ENCODE results near the gene IKZF4. TPM values are rescaled to one million over a fixed set of nuclear protein-coding genes. Genes with fewer than 3 reads are reported as not detected.
"Not testable (repeated sequence)": the region's sequence is repeated elsewhere in the genome, so short reads cannot be mapped to it uniquely, and the experiment has no call there.

IKZF4 gene
- polyA plus RNA-seq, 1 experiment = 2.9 TPM

DNA sequence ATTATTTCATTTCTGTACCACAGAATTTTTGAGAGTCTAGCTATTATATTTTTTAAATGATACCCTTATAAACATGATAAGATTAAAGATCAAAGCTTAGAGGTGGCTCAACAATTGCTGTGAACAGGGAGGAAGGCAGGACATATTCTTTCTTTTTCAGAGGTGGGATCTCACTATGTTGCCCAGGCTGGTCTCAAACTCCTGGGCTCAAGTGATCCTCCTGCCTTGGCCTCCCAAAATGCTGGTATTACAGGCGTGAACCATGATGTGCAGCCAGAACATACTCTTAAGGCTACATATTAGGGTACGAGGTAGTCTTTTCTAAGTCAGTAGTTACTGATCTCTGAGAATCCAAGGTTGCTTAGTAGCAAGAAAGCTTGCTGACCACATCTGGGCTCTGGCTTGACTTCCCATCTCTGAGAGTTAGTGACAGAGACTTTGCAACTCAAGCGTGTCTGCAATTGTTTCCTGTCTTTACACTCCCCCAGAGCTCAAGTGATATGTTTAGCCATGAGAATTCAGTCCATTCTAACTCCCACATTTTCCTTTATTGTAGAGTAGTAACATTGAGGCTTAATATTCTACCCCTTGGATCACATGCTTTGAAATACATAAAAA is 38.4 kb upstream of the IKZF4 start:
- no peak overlapping the region for H3K4me3 ChIP-seq (ENCODE audit: low read depth, low read length)
- no peak for DNase-seq (ENCODE audit: low read depth)
- ChIA-PET POLR2A (no interaction called here), CTCF (interaction anchor here (0.6 to 5.3 kb wide), 3 partner anchors 14 to 655 kb away, joined by 3 to 52 read pairs (median 4); partner anchors contain the start of gene SUOX)
- peaks cover 9% of the 10 kb centered on the region for H3K36me3 ChIP-seq (ENCODE audit: control insufficient read depth, insufficient read depth, low read length)
- TF ChIP-seq, protein P1, sequence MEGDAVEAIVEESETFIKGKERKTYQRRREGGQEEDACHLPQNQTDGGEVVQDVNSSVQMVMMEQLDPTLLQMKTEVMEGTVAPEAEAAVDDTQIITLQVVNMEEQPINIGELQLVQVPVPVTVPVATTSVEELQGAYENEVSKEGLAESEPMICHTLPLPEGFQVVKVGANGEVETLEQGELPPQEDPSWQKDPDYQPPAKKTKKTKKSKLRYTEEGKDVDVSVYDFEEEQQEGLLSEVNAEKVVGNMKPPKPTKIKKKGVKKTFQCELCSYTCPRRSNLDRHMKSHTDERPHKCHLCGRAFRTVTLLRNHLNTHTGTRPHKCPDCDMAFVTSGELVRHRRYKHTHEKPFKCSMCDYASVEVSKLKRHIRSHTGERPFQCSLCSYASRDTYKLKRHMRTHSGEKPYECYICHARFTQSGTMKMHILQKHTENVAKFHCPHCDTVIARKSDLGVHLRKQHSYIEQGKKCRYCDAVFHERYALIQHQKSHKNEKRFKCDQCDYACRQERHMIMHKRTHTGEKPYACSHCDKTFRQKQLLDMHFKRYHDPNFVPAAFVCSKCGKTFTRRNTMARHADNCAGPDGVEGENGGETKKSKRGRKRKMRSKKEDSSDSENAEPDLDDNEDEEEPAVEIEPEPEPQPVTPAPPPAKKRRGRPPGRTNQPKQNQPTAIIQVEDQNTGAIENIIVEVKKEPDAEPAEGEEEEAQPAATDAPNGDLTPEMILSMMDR (IDR thresholded peaks at IDR 0.05; ENCODE audit: insufficient read depth, low read depth, low read length) = no peak
- H3K27me3 ChIP-seq (ENCODE audit: control insufficient read depth, insufficient read depth, low read length) = no peaks in the 10 kb centered on the region

DNA sequence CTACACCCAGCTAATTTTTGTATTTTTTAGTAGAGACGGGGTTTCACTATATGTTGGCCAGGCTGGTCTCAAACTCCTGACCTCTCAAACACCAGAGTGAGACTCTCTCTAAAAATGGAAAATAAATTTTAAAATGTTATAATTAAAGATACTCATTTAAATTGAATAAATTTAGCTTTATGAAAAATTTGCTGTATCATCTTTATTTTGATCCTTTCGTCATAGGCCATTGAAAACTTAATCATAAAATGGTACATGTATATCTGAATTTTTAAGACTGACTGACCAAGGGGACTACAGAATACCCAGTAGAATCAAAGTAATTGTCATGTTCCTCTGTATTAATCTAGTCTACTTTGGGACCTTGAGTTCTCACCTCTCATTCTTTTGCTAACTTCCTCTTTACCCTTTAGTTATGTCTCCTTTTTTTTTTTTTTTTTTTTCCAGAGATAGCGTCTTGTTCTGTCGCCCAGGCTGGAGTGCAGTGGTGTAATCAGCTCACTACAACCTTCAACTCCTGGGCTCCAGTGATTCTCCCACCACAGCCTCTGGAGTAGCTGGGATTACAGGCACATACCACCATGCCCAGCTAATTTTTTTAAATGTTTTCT is 37.5 kb upstream of the IKZF4 start:
- POLR2A ChIA-PET = no interaction called here
- CTCF ChIA-PET = interaction anchor here (1.2 to 5.3 kb wide), 2 partner anchors 13 to 245 kb away, joined by 4 to 52 read pairs; partner anchors contain the start of gene SUOX
- Histone ChIP-seq H3K36me3 (ENCODE audit: control insufficient read depth, insufficient read depth, low read length) (peaks cover 9% of the 10 kb centered on the region), H3K4me3 (ENCODE audit: low read depth, low read length) (no peak overlapping the region), H3K27me3 (ENCODE audit: control insufficient read depth, insufficient read depth, low read length) (no peaks in the 10 kb centered on the region)
- TF ChIP-seq, protein P1 (IDR thresholded peaks at IDR 0.05; ENCODE audit: insufficient read depth, low read depth, low read length) = no peak
- no peak for DNase-seq (ENCODE audit: low read depth)

DNA sequence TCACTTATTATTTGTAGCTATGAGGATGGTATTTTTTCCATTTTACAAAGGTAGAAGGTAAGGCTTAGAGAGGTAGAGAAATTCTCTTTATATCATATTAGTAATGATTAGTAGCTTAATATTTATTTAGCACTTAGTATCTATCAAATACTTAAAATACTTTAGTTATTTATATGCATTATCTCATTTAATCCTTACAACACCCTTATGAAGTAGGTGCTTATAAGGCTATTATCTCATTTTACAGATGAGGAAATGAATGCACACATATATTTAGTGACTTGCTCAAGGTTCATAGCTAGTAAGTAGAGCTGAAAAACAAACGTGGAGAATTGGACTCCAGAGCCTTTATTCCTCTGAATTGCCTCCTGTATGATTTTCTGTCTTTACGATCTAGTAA is 36.0 kb upstream of the IKZF4 start:
- ChIA-PET POLR2A (interaction anchor here (0.6 to 1.4 kb wide), 2 partner anchors 11 to 242 kb away, joined by 3 to 5 read pairs; partner anchors contain the start of gene RAB5B), CTCF (interaction anchor here (1.1 to 5.3 kb wide), 4 partner anchors 11 to 59 kb away, joined by 3 to 52 read pairs (median 6); partner anchors contain the start of genes RAB5B and SUOX)
- Histone ChIP-seq H3K4me3 (ENCODE audit: low read depth, low read length) (no peak overlapping the region), H3K27me3 (ENCODE audit: control insufficient read depth, insufficient read depth, low read length) (no peaks in the 10 kb centered on the region), H3K36me3 (ENCODE audit: control insufficient read depth, insufficient read depth, low read length) (peaks cover 10% of the 10 kb centered on the region)
- TF ChIP-seq, protein P1 (IDR thresholded peaks at IDR 0.05; ENCODE audit: insufficient read depth, low read depth, low read length) = no peak
- no peak for DNase-seq (ENCODE audit: low read depth)

DNA sequence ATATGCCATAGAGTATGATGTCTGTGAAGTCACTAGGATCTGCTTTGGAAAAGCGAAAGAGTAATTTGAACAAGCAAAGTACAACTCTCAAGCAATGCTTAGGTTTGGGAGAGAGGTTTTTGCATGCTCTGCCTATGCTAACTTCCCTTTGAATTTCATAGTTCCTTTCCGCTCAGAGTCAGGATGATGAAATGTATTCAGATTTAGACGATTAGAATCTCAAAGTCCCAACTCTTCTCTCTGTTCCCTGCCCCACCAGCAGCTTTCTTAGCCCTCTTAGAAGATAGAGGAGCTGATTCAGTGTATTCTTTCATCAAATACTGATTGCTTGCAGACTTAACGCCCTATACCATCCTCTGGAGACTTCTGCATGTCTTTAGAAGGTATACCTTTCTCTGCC is 35.5 kb upstream of the IKZF4 start:
- H3K36me3 ChIP-seq (ENCODE audit: control insufficient read depth, insufficient read depth, low read length) = peaks cover 10% of the 10 kb centered on the region
- POLR2A ChIA-PET = interaction anchor here (0.6 to 1.4 kb wide), 2 partner anchors 11 to 243 kb away, joined by 3 to 5 read pairs; partner anchors contain the start of gene RAB5B
- H3K4me3 ChIP-seq (ENCODE audit: low read depth, low read length) = no peak overlapping the region
- TF ChIP-seq, protein P1 (IDR thresholded peaks at IDR 0.05; ENCODE audit: insufficient read depth, low read depth, low read length) = no peak
- H3K27me3 ChIP-seq (ENCODE audit: control insufficient read depth, insufficient read depth, low read length) = no peaks in the 10 kb centered on the region
- DNase-seq (ENCODE audit: low read depth) = no peak
- CTCF ChIA-PET = interaction anchor here (1.1 to 5.3 kb wide), 4 partner anchors 11 to 59 kb away, joined by 3 to 52 read pairs (median 6); partner anchors contain the start of genes RAB5B and SUOX

DNA sequence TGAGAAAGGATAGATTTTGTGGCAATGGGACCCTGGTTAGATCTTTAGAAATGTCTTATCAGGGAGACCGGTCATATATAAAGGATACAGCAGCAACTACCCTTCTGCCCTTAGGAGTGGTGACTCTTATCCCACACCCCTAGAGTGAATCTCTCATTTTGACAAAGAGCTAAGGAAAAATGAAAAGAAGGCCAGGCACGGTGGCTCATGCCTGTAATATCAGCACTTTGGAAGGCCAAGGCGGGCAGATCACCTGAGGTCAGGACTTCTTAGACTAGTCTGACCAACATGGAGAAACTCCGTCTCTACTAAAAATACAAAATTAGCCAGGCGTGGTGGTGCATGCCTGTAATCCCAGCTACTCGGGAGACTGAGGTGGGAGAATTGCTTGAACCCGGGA is 34.9 kb upstream of the IKZF4 start:
- peaks cover 13% of the 10 kb centered on the region for H3K36me3 ChIP-seq (ENCODE audit: control insufficient read depth, insufficient read depth, low read length)
- H3K4me3 ChIP-seq (ENCODE audit: low read depth, low read length); DNase-seq (ENCODE audit: low read depth); H3K27me3 ChIP-seq (ENCODE audit: control insufficient read depth, insufficient read depth, low read length); POLR2A ChIA-PET: not testable (repeated sequence)
- CTCF ChIA-PET = interaction anchor here (0.7 to 5.3 kb wide), 5 partner anchors 11 to 46 kb away, joined by 3 to 52 read pairs (median 5); partner anchors contain the start of genes RAB5B and SUOX
